ENCODE measurements around the gene PLPP4. TPM values are rescaled to one million over a fixed set of nuclear protein-coding genes. Genes with fewer than 3 reads are reported as not detected.

Gene PLPP4
- total RNA-seq (2021) = not detected in 2 replicates
- long read RNA-seq = 0 reads

DNA sequence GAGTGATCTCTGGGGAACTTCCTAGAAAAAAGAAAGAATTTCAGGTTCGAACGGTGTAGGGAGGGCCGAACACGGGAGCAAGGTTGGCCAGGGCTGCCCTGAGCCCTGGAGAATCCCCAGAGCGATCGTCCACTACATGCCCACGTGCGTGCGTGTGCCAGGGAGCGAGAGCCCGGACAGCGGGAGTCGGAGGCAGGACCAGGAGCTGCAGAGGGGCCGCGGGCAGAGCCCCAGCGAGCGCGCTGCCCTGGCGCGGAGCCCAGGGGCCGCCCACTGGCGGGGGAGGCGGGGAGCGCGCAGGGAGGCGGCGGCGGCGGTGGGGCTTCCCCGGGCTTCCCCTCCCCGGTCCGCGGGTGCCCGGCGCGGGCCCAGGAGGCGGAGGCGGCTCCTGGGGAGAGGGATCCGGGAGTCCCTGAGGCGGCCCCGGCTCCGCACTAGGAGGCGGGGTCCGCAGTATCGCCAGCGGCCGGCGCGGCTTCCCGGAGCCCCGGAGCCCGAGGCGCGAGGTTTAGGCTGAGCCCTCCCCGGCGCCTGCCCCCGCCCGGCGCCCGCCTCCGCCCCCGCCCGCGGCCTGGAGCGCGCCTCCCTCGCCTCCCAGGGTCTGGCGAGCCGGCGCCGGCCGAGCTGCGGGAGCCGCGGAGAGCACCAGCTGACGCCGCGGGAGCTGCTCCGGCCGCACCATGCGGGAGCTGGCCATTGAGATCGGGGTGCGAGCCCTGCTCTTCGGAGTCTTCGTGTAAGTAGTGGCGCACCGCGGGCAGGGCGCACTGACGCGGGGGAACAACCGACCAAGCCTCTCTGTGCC is at the start of gene PLPP4:
Gene PLPP4 (plus strand): TSS at position 602 of the 805 bp plus-strand sequence. CDS start 79 bp downstream, at position 681.
- H3K27me3 ChIP-seq (ENCODE audit: insufficient read depth, low read length) = peaks cover 20% of the 10 kb centered on the region; the same call in 1 of the 2 replicates
- peak; percentile 46 for DNase-seq
- no peak within 1 kb of the TSS for H3K9ac ChIP-seq (ENCODE audit: extremely low read depth, insufficient read length, low read length)
- peak within 1 kb of the TSS; percentile 59 for H3K4me2 ChIP-seq (ENCODE audit: insufficient read depth, insufficient read length, low read length)
- no peaks in the 10 kb centered on the region for H3K9me3 Mint-ChIP-seq
- no peak within 1 kb of the TSS for H4K91ac ChIP-seq (ENCODE audit: insufficient read length, low read depth, low read length)
- no peak within 1 kb of the TSS for H4K8ac ChIP-seq (replicated peaks; ENCODE audit: insufficient read length, low read depth, low read length)
- H3K9me3 ChIP-seq (ENCODE audit: control insufficient read depth, low read depth, low read length) = no peaks in the 10 kb centered on the region
- no peak within 1 kb of the TSS; the same call in 1 of the 2 replicates for H3K14ac ChIP-seq (ENCODE audit: insufficient read depth, low read length)
- H2AFZ ChIP-seq (ENCODE audit: low read length) = no peak within 1 kb of the TSS
- WGBS (ENCODE audit: extremely low coverage, insufficient read length, low lambda C conversion rate) = no CpG with 5 or more reads among the region's 92 CpGs
- no peak within 1 kb of the TSS for H2BK120ac ChIP-seq (ENCODE audit: low read depth, low read length, poor library complexity, severe bottlenecking)
- H3K4ac ChIP-seq (ENCODE audit: low read depth, low read length) = no peak within 1 kb of the TSS
- H3K4me1 ChIP-seq (ENCODE audit: insufficient read depth, low read length) = no peaks in the 10 kb centered on the region
- H4K20me1 ChIP-seq (ENCODE audit: control insufficient read depth, insufficient read depth, insufficient read length) = no peaks in the 10 kb centered on the region
- no peak within 1 kb of the TSS for H4K5ac ChIP-seq (ENCODE audit: insufficient read length, low read depth, low read length)
- no peak within 1 kb of the TSS for H3K27ac ChIP-seq (ENCODE audit: insufficient read length, low read depth, low read length)
- no peak within 1 kb of the TSS for H3K56ac ChIP-seq (ENCODE audit: insufficient read length, low read depth, low read length)
- no peak within 1 kb of the TSS for H3K23ac ChIP-seq (ENCODE audit: insufficient read length, low read depth, low read length)
- H2BK20ac ChIP-seq (ENCODE audit: low read depth, low read length, poor library complexity, severe bottlenecking) = no peak within 1 kb of the TSS
- no peaks in the 10 kb centered on the region; a peak in 2 of 7 replicates for H3K36me3 Mint-ChIP-seq (ENCODE audit: insufficient read depth in 1 of 3, low read depth in 3 of 3)
- H3K79me1 ChIP-seq (ENCODE audit: insufficient read depth, low read depth, low read length, poor library complexity, severe bottlenecking) = no peaks in the 10 kb centered on the region
- TF ChIP-seq, protein P1, sequence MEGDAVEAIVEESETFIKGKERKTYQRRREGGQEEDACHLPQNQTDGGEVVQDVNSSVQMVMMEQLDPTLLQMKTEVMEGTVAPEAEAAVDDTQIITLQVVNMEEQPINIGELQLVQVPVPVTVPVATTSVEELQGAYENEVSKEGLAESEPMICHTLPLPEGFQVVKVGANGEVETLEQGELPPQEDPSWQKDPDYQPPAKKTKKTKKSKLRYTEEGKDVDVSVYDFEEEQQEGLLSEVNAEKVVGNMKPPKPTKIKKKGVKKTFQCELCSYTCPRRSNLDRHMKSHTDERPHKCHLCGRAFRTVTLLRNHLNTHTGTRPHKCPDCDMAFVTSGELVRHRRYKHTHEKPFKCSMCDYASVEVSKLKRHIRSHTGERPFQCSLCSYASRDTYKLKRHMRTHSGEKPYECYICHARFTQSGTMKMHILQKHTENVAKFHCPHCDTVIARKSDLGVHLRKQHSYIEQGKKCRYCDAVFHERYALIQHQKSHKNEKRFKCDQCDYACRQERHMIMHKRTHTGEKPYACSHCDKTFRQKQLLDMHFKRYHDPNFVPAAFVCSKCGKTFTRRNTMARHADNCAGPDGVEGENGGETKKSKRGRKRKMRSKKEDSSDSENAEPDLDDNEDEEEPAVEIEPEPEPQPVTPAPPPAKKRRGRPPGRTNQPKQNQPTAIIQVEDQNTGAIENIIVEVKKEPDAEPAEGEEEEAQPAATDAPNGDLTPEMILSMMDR (conservative IDR thresholded peaks at IDR 0.05) = no peak
- H3T11ph ChIP-seq (ENCODE audit: low read length) = no peak within 1 kb of the TSS
- H3K4me3 Mint-ChIP-seq = peak within 1 kb of the TSS; percentile 78 to 92
- H2AK5ac ChIP-seq (ENCODE audit: insufficient read length, low read length) = no peak within 1 kb of the TSS
- H3K79me2 ChIP-seq (ENCODE audit: insufficient read depth, low read length) = no peaks in the 10 kb centered on the region
- peaks cover 11% of the 10 kb centered on the region for H3K23me2 ChIP-seq (ENCODE audit: insufficient read length, low read depth, low read length, poor library complexity, severe bottlenecking)
- H3K18ac ChIP-seq (ENCODE audit: insufficient read length, low read depth, low read length) = no peak within 1 kb of the TSS
- H2BK5ac ChIP-seq (ENCODE audit: insufficient read length, low read length) = no peak within 1 kb of the TSS
- peaks cover 8 to 12% of the 10 kb centered on the region in 2 experiments for H3K4me1 Mint-ChIP-seq
- no peak within 1 kb of the TSS for H3K27ac Mint-ChIP-seq
- no peak within 1 kb of the TSS for H2BK15ac ChIP-seq (ENCODE audit: low read depth, low read length)
- peaks cover 91% of the 10 kb centered on the region for H3K27me3 Mint-ChIP-seq (ENCODE audit: low read depth)
- H2BK12ac ChIP-seq (ENCODE audit: insufficient read length, low read depth, low read length) = no peak within 1 kb of the TSS

All from H9 (cell line).